Osteocyte (in vitro differentiated cells): ENCODE data around the gene RAP2A. TPM values are rescaled to one million over a fixed set of nuclear protein-coding genes. Genes with fewer than 3 reads are reported as not detected.
A peak's percentile ranks its signal among the peaks of the same experiment; 100 is the strongest.

ENCODE experiments used
- DNase-seq: peaks from one replicate; pipeline ENCODE4 v3.0.0; 2021; ENCODE audit warnings: mixed read lengths; ENCODE audit not compliant: unreplicated experiment; ENCODE audit errors: extremely low spot score
- H3K27ac Mint-ChIP-seq: one replicate; pipeline ENCODE4 v1.8.0; 2021; ENCODE audit warnings: mild to moderate bottlenecking, mixed read lengths; ENCODE audit not compliant: unreplicated experiment
- H3K27me3 Mint-ChIP-seq: one replicate; pipeline ENCODE4 v1.8.0; 2021; ENCODE audit warnings: mixed read lengths; ENCODE audit not compliant: unreplicated experiment
- H3K36me3 Mint-ChIP-seq: one replicate; pipeline ENCODE4 v1.8.0; 2021; ENCODE audit warnings: mixed read lengths; ENCODE audit not compliant: unreplicated experiment
- H3K4me1 Mint-ChIP-seq: one replicate; pipeline ENCODE4 v1.8.0; 2021; ENCODE audit warnings: mixed read lengths; ENCODE audit not compliant: unreplicated experiment
- H3K4me3 Mint-ChIP-seq: one replicate; pipeline ENCODE4 v1.8.0; 2021; ENCODE audit warnings: mild to moderate bottlenecking, moderate library complexity, mixed read lengths; ENCODE audit not compliant: unreplicated experiment
- H3K9me3 Mint-ChIP-seq: one replicate; pipeline ENCODE4 v1.8.0; 2021; ENCODE audit warnings: mixed read lengths; ENCODE audit not compliant: unreplicated experiment
- total RNA-seq: library from RNA; stranded (reverse); gene quantifications from 2 replicates; pipeline ENCODE4 v1.2.1, GENCODE V29; 2021
- TF ChIP-seq, protein P1 (sequence below): fragments of 200-600 bp; sonication (generic); IDR thresholded peaks from 2 replicates; pipeline ENCODE4 v1.5.0; 2021; ENCODE audit warnings: antibody characterized with exemption, mild to moderate bottlenecking, moderate library complexity

RAP2A gene
- total RNA-seq, 1 donor from 2014 or later = 27.9 TPM

DNA sequence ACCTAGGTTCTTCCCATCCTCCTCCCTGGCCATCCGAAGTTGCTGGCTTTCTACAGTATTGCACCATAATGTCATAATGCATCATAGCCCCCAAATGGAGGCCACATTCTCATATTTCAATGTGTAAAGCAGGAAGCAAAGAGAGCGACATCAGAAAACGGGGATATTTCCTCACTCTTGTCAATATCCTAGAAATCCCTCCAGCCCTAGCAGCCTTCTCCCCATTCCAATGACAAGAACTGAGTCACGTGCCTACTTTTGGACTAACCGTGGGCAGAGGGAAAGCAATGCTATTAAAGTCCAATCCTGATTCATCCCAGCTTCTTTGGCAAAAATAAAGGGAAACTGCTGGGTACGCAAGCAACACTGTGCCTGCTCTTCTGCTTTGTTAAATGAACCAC is 4.3 kb upstream of the RAP2A start:
- Mint-ChIP-seq H3K4me3 (no peak overlapping the region), H3K36me3 (no peaks in the 10 kb centered on the region), H3K4me1 (peaks cover 8% of the 10 kb centered on the region), H3K27ac (no peak overlapping the region), H3K27me3 (no peaks in the 10 kb centered on the region), H3K9me3 (no peaks in the 10 kb centered on the region)
- TF ChIP-seq, protein P1, sequence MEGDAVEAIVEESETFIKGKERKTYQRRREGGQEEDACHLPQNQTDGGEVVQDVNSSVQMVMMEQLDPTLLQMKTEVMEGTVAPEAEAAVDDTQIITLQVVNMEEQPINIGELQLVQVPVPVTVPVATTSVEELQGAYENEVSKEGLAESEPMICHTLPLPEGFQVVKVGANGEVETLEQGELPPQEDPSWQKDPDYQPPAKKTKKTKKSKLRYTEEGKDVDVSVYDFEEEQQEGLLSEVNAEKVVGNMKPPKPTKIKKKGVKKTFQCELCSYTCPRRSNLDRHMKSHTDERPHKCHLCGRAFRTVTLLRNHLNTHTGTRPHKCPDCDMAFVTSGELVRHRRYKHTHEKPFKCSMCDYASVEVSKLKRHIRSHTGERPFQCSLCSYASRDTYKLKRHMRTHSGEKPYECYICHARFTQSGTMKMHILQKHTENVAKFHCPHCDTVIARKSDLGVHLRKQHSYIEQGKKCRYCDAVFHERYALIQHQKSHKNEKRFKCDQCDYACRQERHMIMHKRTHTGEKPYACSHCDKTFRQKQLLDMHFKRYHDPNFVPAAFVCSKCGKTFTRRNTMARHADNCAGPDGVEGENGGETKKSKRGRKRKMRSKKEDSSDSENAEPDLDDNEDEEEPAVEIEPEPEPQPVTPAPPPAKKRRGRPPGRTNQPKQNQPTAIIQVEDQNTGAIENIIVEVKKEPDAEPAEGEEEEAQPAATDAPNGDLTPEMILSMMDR = no peak
- DNase-seq = no peak

DNA sequence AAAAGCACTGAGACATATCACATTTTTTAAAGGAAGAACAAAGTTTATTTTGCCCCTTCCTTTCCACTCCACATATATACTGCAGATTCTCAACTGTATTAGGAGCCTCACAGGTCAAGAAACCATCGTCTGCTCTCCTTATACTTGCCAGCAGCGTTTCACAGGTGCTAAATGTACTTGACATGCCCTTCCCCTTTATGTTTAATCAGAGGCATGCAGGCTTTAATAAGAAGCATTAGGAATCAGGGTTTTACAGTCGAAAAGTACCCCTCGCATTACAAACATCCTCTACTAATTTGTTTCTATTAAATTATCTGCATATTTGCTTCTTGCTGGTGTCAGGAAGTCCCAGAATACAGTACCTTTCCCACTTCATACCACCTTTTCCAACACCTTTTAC is 3.7 kb upstream of the RAP2A start:
- H3K4me3 Mint-ChIP-seq = no peak overlapping the region

DNA sequence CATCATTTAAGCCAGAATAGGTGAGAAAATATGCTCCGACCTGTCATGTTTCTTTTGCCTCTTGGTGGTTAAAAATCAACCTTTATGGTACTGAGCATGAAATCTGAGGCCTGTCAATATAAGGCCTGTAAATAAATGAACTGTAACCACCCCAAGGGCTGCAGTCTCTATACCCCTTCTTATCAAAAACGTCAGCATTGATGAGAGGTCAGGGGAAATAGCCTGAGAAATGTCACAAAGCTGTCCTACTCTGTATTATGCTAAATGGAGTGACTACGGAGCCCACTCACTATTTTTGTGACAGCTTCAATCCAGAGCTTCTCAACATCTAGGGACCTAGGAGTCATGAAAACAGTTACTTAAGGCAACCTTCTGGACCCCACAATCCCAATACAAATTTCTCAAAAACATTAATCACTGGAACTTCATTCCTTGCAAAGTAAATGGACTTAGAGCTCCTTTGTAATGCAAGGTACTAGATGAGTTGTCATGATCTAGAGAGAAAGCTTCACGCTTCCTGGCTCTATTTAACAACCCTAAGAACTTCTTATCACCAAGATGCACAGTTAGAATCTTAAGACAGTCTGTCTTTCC is 2.7 kb upstream of the RAP2A start:
- DNase-seq = no peak
- Mint-ChIP-seq H3K4me1 (peaks cover 21% of the 10 kb centered on the region), H3K36me3 (no peaks in the 10 kb centered on the region), H3K4me3 (peak overlapping the region; percentile 38), H3K27me3 (no peaks in the 10 kb centered on the region), H3K9me3 (no peaks in the 10 kb centered on the region), H3K27ac (no peak overlapping the region)
- TF ChIP-seq, protein P1 = no peak

More for the DNA sequence above, 3.7 kb upstream of the RAP2A start:
- Mint-ChIP-seq H3K27me3 (no peaks in the 10 kb centered on the region), H3K4me1 (peaks cover 13% of the 10 kb centered on the region), H3K9me3 (no peaks in the 10 kb centered on the region), H3K36me3 (no peaks in the 10 kb centered on the region), H3K27ac (no peak overlapping the region)
- TF ChIP-seq, protein P1 = no peak
- DNase-seq = no peak

DNA sequence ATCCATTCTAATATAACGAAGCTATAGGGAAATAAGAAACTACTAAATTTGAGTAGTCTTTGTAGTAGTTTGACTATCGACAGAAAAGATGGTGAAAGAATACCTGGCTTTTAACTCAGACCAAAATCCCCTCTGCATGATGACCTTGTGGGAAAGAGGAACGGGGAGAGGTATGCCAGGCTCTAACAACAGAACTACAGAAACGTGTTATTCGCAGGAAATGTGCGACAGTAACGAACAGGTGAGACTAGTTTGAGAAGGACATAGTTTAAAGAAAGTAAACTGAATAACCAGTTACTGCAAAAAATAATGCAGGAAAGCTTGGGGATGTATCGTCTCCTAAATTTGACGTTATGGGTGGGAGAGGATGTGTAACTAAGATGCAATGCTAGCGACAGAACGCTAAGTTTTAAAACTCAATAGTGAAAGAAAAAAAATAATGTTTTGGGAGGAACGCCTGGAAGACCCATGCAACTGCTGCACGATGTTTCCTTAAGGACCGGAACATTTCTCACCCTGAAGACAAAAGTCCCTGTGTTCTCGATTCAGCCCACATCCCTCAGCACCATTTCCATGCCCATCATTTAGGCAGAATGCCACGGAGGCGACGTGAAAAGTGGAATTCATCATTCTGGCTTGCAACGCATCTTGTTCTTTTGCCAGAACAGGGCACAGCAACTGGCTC is 1.6 kb upstream of the RAP2A start:
- peak overlapping the region; percentile 100 for H3K27ac Mint-ChIP-seq
- DNase-seq = no peak
- H3K4me1 Mint-ChIP-seq = peaks cover 28% of the 10 kb centered on the region
- H3K9me3 Mint-ChIP-seq = no peaks in the 10 kb centered on the region
- no peaks in the 10 kb centered on the region for H3K36me3 Mint-ChIP-seq
- no peaks in the 10 kb centered on the region for H3K27me3 Mint-ChIP-seq
- peak overlapping the region; percentile 97 for H3K4me3 Mint-ChIP-seq
- TF ChIP-seq, protein P1 = no peak

DNA sequence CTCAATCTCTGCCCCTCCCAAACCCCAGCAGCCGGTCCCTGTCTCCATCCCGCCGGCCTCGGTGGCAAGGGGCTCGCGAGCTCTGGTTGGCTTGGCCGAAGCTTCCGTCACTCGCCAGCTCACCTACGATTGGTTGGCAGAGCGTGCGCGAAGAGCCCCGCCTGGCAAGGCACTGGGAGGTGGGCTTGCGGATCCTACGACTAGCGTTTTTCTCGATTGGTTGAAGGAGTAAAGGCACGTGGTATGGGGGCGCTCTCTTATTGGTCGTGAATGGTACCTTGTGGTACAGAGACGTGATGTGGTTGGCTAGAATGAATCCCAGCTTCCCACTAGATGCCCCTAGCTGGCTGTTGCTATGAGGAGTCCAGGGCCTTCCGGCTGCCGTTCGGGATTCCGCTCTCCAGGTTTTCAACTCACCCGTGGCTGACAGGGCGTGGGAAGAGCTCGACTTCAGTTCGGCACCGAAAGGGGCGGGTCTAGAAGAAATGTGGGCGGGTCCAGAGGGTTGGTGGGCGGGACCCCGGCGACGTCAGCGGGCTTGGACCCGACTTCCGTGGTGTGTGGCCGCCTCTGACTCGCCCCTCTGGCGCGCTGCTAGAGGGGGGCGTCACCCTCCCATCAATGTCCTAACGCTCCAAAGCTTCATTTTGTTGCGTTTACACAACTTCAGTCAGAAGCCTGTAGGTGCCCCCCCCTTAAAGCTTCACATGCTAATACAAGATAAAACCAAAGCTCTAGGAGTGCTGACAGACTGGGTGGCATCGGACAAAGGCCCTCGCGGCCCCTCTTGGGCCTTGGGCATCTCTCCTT is 847 bp upstream of the RAP2A start:
- Mint-ChIP-seq H3K4me1 (peaks cover 28% of the 10 kb centered on the region), H3K9me3 (no peaks in the 10 kb centered on the region), H3K36me3 (no peaks in the 10 kb centered on the region)

More for the DNA sequence above, 847 bp upstream of the RAP2A start:
- Mint-ChIP-seq H3K27me3 (no peaks in the 10 kb centered on the region), H3K4me3 (peak overlapping the region; percentile 97), H3K27ac (peak overlapping the region; percentile 100)
- TF ChIP-seq, protein P1 = no peak
- peak; percentile 100 for DNase-seq
